Measurements from ENCODE around the gene OAS2.

GRCh38 chr12:112977139-112977538 lies 1.2 kb upstream of the OAS2 start:
- TF ChIP-seq CTCF (IDR thresholded peaks at IDR 0.05; ENCODE audit: low read length) (no peak), EZH2 (IDR thresholded peaks at IDR 0.05; ENCODE audit: borderline replicate concordance, low read length) (no peak)

Data from OCI-LY1 (cell line).